ENCODE measurements around the gene MFAP4. TPM values are rescaled to one million over a fixed set of nuclear protein-coding genes. Genes with fewer than 3 reads are reported as not detected.

MFAP4 gene
- total RNA-seq, 1 experiment from 2014 or later, result not detected

- Histone ChIP-seq H3K4me1 (peaks cover 16% of the 10 kb centered on the region; the same call in 1 of the 2 replicates), H3K4me3 (ENCODE audit: low read depth, low read length) (no peak overlapping the region), H3K27me3 (replicated peaks; ENCODE audit: control insufficient read depth, insufficient read depth, low read length) (no peaks in the 10 kb centered on the region), H3K36me3 (ENCODE audit: control insufficient read depth, insufficient read depth, low read length) (peaks cover 5% of the 10 kb centered on the region), H3K9me3 (no peaks in the 10 kb centered on the region)
- H3K9me3 Mint-ChIP-seq (ENCODE audit: unreplicated experiment), result no peaks in the 10 kb centered on the region
- CTCF ChIA-PET, result no interaction called here
- POLR2A ChIA-PET, result interaction anchor here (0.6 to 1.4 kb wide), 2 partner anchors 9 to 1071 kb away, joined by 3 to 15 read pairs; partner anchors contain the start of gene MAPK7
- intact Hi-C loops (cut with micrococcal nuclease; ENCODE audit: unreplicated experiment), result no loop called here
- TF ChIP-seq CTCF (IDR thresholded peaks at IDR 0.05; ENCODE audit: insufficient read depth in 1 of 2, low read depth in 1 of 2, low read length in 1 of 2, severe bottlenecking in 1 of 2, unreplicated experiment in 1 of 2), result no peak
- peaks cover 28% of the 10 kb centered on the region for H3K36me3 Mint-ChIP-seq (ENCODE audit: insufficient read depth, unreplicated experiment)
- BruUV-seq (replicated peaks), result no TSS peak
- H3K27ac Mint-ChIP-seq (ENCODE audit: unreplicated experiment), result no peak overlapping the region
- no peak for DNase-seq
- peaks cover 8% of the 10 kb centered on the region for H3K4me1 Mint-ChIP-seq (ENCODE audit: low read depth, unreplicated experiment)
- H3K27me3 Mint-ChIP-seq (ENCODE audit: insufficient read depth, unreplicated experiment), result no peaks in the 10 kb centered on the region
- H3K4me3 Mint-ChIP-seq (ENCODE audit: unreplicated experiment), result no peak overlapping the region
These were observed 700 bp downstream of the MFAP4 start for GRCh38 chr17:19386051-19386929.

- ChIA-PET CTCF (no interaction called here), POLR2A (interaction anchor here (1.4 kb wide), 1 partner anchor 8 kb away, joined by 15 read pairs; the partner anchor contains the start of gene MAPK7)
- intact Hi-C loops (cut with micrococcal nuclease; ENCODE audit: unreplicated experiment), result no loop called here
- Histone ChIP-seq H3K27me3 (replicated peaks; ENCODE audit: control insufficient read depth, insufficient read depth, low read length) (no peaks in the 10 kb centered on the region), H3K4me1 (peaks cover 16% of the 10 kb centered on the region; the same call in 1 of the 2 replicates), H3K9me3 (no peaks in the 10 kb centered on the region), H3K4me3 (ENCODE audit: low read depth, low read length) (no peak overlapping the region), H3K36me3 (ENCODE audit: control insufficient read depth, insufficient read depth, low read length) (peaks cover 5% of the 10 kb centered on the region)
- Mint-ChIP-seq H3K4me3 (ENCODE audit: unreplicated experiment) (no peak overlapping the region), H3K9me3 (ENCODE audit: unreplicated experiment) (no peaks in the 10 kb centered on the region), H3K27ac (ENCODE audit: unreplicated experiment) (no peak overlapping the region), H3K36me3 (ENCODE audit: insufficient read depth, unreplicated experiment) (peaks cover 36% of the 10 kb centered on the region), H3K27me3 (ENCODE audit: insufficient read depth, unreplicated experiment) (no peaks in the 10 kb centered on the region), H3K4me1 (ENCODE audit: low read depth, unreplicated experiment) (peaks cover 8% of the 10 kb centered on the region)
- BruUV-seq (replicated peaks), result no TSS peak
- DNase-seq, result no peak
- no peak for TF ChIP-seq CTCF (IDR thresholded peaks at IDR 0.05; ENCODE audit: insufficient read depth in 1 of 2, low read depth in 1 of 2, low read length in 1 of 2, severe bottlenecking in 1 of 2, unreplicated experiment in 1 of 2)
These were observed 1.4 kb downstream of the MFAP4 start for GRCh38 chr17:19385521-19385983.

- H3K4me1 Mint-ChIP-seq (ENCODE audit: low read depth, unreplicated experiment), result peaks cover 8% of the 10 kb centered on the region
- no peaks in the 10 kb centered on the region for H3K27me3 ChIP-seq (replicated peaks; ENCODE audit: control insufficient read depth, insufficient read depth, low read length)
- H3K4me3 ChIP-seq (ENCODE audit: low read depth, low read length), result no peak overlapping the region
- CTCF ChIA-PET, result no interaction called here
- no peaks in the 10 kb centered on the region for H3K9me3 ChIP-seq
- no peak for DNase-seq
- no peaks in the 10 kb centered on the region for H3K27me3 Mint-ChIP-seq (ENCODE audit: insufficient read depth, unreplicated experiment)
- H3K9me3 Mint-ChIP-seq (ENCODE audit: unreplicated experiment), result no peaks in the 10 kb centered on the region
- H3K36me3 ChIP-seq (ENCODE audit: control insufficient read depth, insufficient read depth, low read length), result peaks cover 5% of the 10 kb centered on the region
- no peak overlapping the region for H3K4me3 Mint-ChIP-seq (ENCODE audit: unreplicated experiment)
- H3K27ac Mint-ChIP-seq (ENCODE audit: unreplicated experiment), result no peak overlapping the region
- peaks cover 16% of the 10 kb centered on the region; the same call in 1 of the 2 replicates for H3K4me1 ChIP-seq
- intact Hi-C loops (cut with micrococcal nuclease; ENCODE audit: unreplicated experiment), result no loop called here
- no peak for TF ChIP-seq CTCF (IDR thresholded peaks at IDR 0.05; ENCODE audit: insufficient read depth in 1 of 2, low read depth in 1 of 2, low read length in 1 of 2, severe bottlenecking in 1 of 2, unreplicated experiment in 1 of 2)
- BruUV-seq (replicated peaks), result no TSS peak
- POLR2A ChIA-PET, result no interaction called here
- H3K36me3 Mint-ChIP-seq (ENCODE audit: insufficient read depth, unreplicated experiment), result peaks cover 43% of the 10 kb centered on the region
These were observed 2.1 kb downstream of the MFAP4 start for GRCh38 chr17:19384723-19385391.
